ENCODE data around the gene EAF1.

EAF1 gene

GRCh38 chr3:15488002-15488401 lies 60.6 kb downstream of the EAF1 start:
- DNase-seq: no peak

GRCh38 chr3:15490158-15490557 lies 62.8 kb downstream of the EAF1 start:
- no peak for DNase-seq

GRCh38 chr3:15491143-15491542 lies 63.7 kb downstream of the EAF1 start:
- no peak for DNase-seq

All from fibroblast of skin of right biceps (primary cell).